K562 (cell line): ENCODE data around the gene CLIP4. TPM values are rescaled to one million over a fixed set of nuclear protein-coding genes. Genes with fewer than 3 reads are reported as not detected.

ENCODE experiments used
- ATAC-seq: fragments of 200-7000 bp; cut with Tn5 transposase; 3 replicates; pipeline ENCODE4 v1.9.1; 2020; ENCODE audit warnings: moderate library complexity
- BruUV-seq: library from RNA; stranded (reverse); fragments of 400-500 nt; replicated peaks from 2 replicates; lab custom pipeline; 2021; lab: Mats Ljungman, UMichigan
- CTCF ChIA-PET: fragments of 300-600 bp; formaldehyde crosslinking; extraction: SDS; loops from one replicate; lab custom pipeline; 2021; ENCODE audit warnings: low intra/inter-chr PET ratio; lab: Yijun Ruan, JAX
- POLR2A ChIA-PET: fragments of 300-600, 350-650 bp; sonication (Branson Sonifier 250); formaldehyde crosslinking; extraction: SDS; loops from one replicate; lab custom pipeline; 2021; ENCODE audit warnings: antibody characterized with exemption, inconsistent platforms; lab: Yijun Ruan, JAX
- DNase-seq, 4 experiments: peaks; one replicate each; pipeline versions ENCODE4 v3.0.0 to v3.0.0-alpha.2; 2011 to 2018; ENCODE audit warnings: low spot score in 3 of 4, mixed read lengths in 3 of 4; ENCODE audit errors: extremely low read depth in 1 of 4
- FAIRE-seq: peaks from 2 replicates; lab custom pipeline; 2011; peaks lifted over from hg19 to GRCh38; lab: Jason Lieb, UNC
- H2AFZ ChIP-seq: 2 replicates; pipeline ENCODE4 v1.6.0; 2011; ENCODE audit warnings: low read depth, low read length, control low read depth, inconsistent platforms
- H3K27ac ChIP-seq: fragments of 200-600 bp; 3 replicates; pipeline ENCODE4 v1.8.0; 2011; ENCODE audit warnings: low read depth, mild to moderate bottlenecking, control low read depth, inconsistent platforms, low read length, moderate library complexity, mixed read lengths; ENCODE audit errors: extremely low read depth
- H3K27me3 ChIP-seq, 2 experiments: fragments of 300-600 bp in 1 of 2; 2 replicates in 1 of 2; 3 replicates in 1 of 2; pipeline versions ENCODE4 v1.6.0 to v1.8.0; 2011; ENCODE audit warnings: inconsistent platforms in 2 of 2, low read length in 2 of 2, mild to moderate bottlenecking in 1 of 2, mixed read lengths in 1 of 2, moderate library complexity in 1 of 2; ENCODE audit not compliant: control insufficient read depth in 2 of 2, insufficient read depth in 2 of 2
- H3K36me3 ChIP-seq: fragments of 300-600 bp; 3 replicates; pipeline ENCODE4 v1.8.0; 2011; ENCODE audit warnings: mild to moderate bottlenecking, low read length, inconsistent platforms; ENCODE audit not compliant: control insufficient read depth, insufficient read depth
- H3K4me1 ChIP-seq, 2 experiments: fragments of 200-600 bp in 1 of 2; replicated peaks in 1 of 2; 2 replicates in 1 of 2; 3 replicates in 1 of 2; pipeline versions ENCODE4 v1.5.1 to v1.8.0; 2011; ENCODE audit warnings: inconsistent platforms in 2 of 2, low read length in 2 of 2, mild to moderate bottlenecking in 1 of 2, mixed read lengths in 1 of 2, moderate library complexity in 1 of 2; ENCODE audit not compliant: control insufficient read depth in 2 of 2, insufficient read depth in 2 of 2
- H3K4me2 ChIP-seq: 2 replicates; pipeline ENCODE4 v1.6.1; 2011; ENCODE audit warnings: low read length, control low read depth, inconsistent platforms, mixed read lengths; ENCODE audit not compliant: insufficient read depth
- H3K4me3 ChIP-seq: fragments of 200-600 bp; sonication (generic), shearing (Covaris generic); 2 replicates; pipeline ENCODE4 v1.5.1; 2016; ENCODE audit warnings: control low read depth, inconsistent platforms
- H3K79me2 ChIP-seq: fragments of 200-600 bp; 3 replicates; pipeline ENCODE4 v1.8.0; 2011; ENCODE audit warnings: low read length, inconsistent platforms; ENCODE audit not compliant: control insufficient read depth, insufficient read depth
- H3K9ac ChIP-seq, 2 experiments: 2 replicates each; pipeline versions ENCODE4 v1.6.0 to v1.6.1; 2011; ENCODE audit warnings: low read depth in 2 of 2, low read length in 2 of 2, control low read depth in 1 of 2, inconsistent platforms in 1 of 2, mild to moderate bottlenecking in 1 of 2, mixed read lengths in 1 of 2; ENCODE audit not compliant: insufficient read depth in 1 of 2
- H3K9me1 ChIP-seq: one replicate; pipeline ENCODE4 v1.6.0; 2011; ENCODE audit warnings: inconsistent platforms, mild to moderate bottlenecking, low read length, moderate library complexity; ENCODE audit not compliant: control insufficient read depth, insufficient read depth
- H3K9me3 ChIP-seq: replicated peaks from 2 replicates; pipeline ENCODE4 v1.5.1; 2011; ENCODE audit warnings: low read depth, low read length, inconsistent platforms; ENCODE audit not compliant: control insufficient read depth, insufficient read depth
- H4K20me1 ChIP-seq: replicated peaks from 2 replicates; pipeline ENCODE4 v1.6.1; 2011; ENCODE audit warnings: low read length, inconsistent platforms, mixed read lengths; ENCODE audit not compliant: control insufficient read depth, insufficient read depth
- BRF1 ChIP-seq: IDR thresholded peaks from 3 replicates; pipeline ENCODE4 v1.6.1; 2011; ENCODE audit warnings: borderline replicate concordance, mild to moderate bottlenecking; ENCODE audit not compliant: insufficient read length; ENCODE audit errors: extremely low read depth
- ERF ChIP-seq: fragments of 450-650 bp; formaldehyde crosslinking; IDR thresholded peaks from 2 replicates; pipeline ENCODE4 v1.4.0; 2020; ENCODE audit warnings: mild to moderate bottlenecking, mixed read lengths
- HNRNPLL ChIP-seq: fragments of 200-400 bp; formaldehyde crosslinking; IDR thresholded peaks from 2 replicates; pipeline ENCODE4 v1.6.1; 2017; ENCODE audit warnings: low read length, low read depth, mild to moderate bottlenecking; ENCODE audit not compliant: poor library complexity, severe bottlenecking
- POLR2H ChIP-seq: IDR thresholded peaks from 2 replicates; pipeline ENCODE4 v1.6.1; 2016; ENCODE audit warnings: missing genetic modification characterization, low read depth, mild to moderate bottlenecking, control low read depth, missing compliant biosample characterization, moderate library complexity
- SIN3B ChIP-seq: fragments of 450-650 bp; IDR thresholded peaks from 2 replicates; pipeline ENCODE4 v1.6.1; 2017; ENCODE audit warnings: low read depth, mild to moderate bottlenecking, moderate library complexity
- ZNF23 ChIP-seq: fragments of 250-450 bp; sonication (Bioruptor Pico); IDR thresholded peaks from 2 replicates; pipeline ENCODE4 v1.4.0; 2020; ENCODE audit warnings: mild to moderate bottlenecking
- ZNF778 ChIP-seq: fragments of 450-650 bp; formaldehyde crosslinking; IDR thresholded peaks from 2 replicates; pipeline ENCODE4 v1.4.0; 2020; ENCODE audit warnings: mild to moderate bottlenecking, moderate library complexity
- WGBS: fragments of 100-300 bp; shearing (Covaris generic); methylation state at CpG from one replicate; pipeline ENCODE4 v1.1.6; 2016; ENCODE audit warnings: low coverage, mixed read lengths; ENCODE audit not compliant: insufficient coverage; ENCODE audit errors: missing lambda C conversion rate; 5-methylcytosine and 5-hydroxymethylcytosine counted together
- in situ Hi-C: fragments of 300-500 bp; cut with MboI; formaldehyde crosslinking; loops from 4 replicates; pipeline ENCODE4 v1.15.0; 2018; ENCODE audit warnings: inconsistent platforms, mixed read lengths
- intact Hi-C: fragments of 100-400 bp; cut with micrococcal nuclease; formaldehyde crosslinking; loops from 2 replicates; pipeline ENCODE4 v1.14.2; 2022
- polyA plus RNA-seq, 8 experiments: library from polyadenylated mRNA; depleted of rRNA in 4 of 8; stranded (reverse) in 5 of 8; unstranded in 3 of 8; fragments of >200 nt; fragmentation: Nextera tagmentation in 2 of 8; fragmentation: Illumina TruSeq in 1 of 8; extraction: Ambion mirVana in 2 of 8; extraction: Trizol in 1 of 8; gene quantifications; 2 replicates each; pipeline versions ENCODE4 v1.2.1 to v1.2.3, GENCODE V29; 2011 to 2014; ENCODE audit warnings: inconsistent platforms in 1 of 8, missing spikeins in 1 of 8
- total RNA-seq, 7 experiments: library from RNA; depleted of rRNA in 6 of 7; stranded (reverse); fragments of >200 nt in 6 of 7; fragmentation: Illumina TruSeq in 2 of 7; extraction: Trizol in 2 of 7; gene quantifications; 2 replicates each; pipeline versions ENCODE4 v1.2.1 to v1.2.3, GENCODE V29; 2011 to 2021; ENCODE audit warnings: low replicate concordance in 1 of 7
- TF ChIP-seq, protein P1 (sequence below): fragments of 450-650 bp; formaldehyde crosslinking; IDR thresholded peaks from 2 replicates; pipeline ENCODE4 v1.4.0; 2020; ENCODE audit warnings: mild to moderate bottlenecking
- TF ChIP-seq, protein P2 (sequence below): fragments of 450-650 bp; IDR thresholded peaks from 2 replicates; pipeline ENCODE4 v1.6.1; 2017; ENCODE audit warnings: antibody characterized with exemption
- TF ChIP-seq, protein P3 (sequence below): fragments of 450-650 bp; formaldehyde crosslinking; IDR thresholded peaks from 2 replicates; pipeline ENCODE4 v1.4.0; 2022; ENCODE audit warnings: missing genetic modification characterization
- TF ChIP-seq, protein P4 (sequence below): fragments of 450-650 bp; IDR thresholded peaks from 2 replicates; pipeline ENCODE4 v1.6.1; 2016; ENCODE audit warnings: antibody characterized with exemption

CLIP4 gene
- total and polyA plus RNA-seq, 9 of the 15 experiments (the other 6 are each of a cell fraction or from before 2014, with no cell fraction given): 0.03 to 0.38 (median 0.13) TPM; not detected in 5

DNA sequence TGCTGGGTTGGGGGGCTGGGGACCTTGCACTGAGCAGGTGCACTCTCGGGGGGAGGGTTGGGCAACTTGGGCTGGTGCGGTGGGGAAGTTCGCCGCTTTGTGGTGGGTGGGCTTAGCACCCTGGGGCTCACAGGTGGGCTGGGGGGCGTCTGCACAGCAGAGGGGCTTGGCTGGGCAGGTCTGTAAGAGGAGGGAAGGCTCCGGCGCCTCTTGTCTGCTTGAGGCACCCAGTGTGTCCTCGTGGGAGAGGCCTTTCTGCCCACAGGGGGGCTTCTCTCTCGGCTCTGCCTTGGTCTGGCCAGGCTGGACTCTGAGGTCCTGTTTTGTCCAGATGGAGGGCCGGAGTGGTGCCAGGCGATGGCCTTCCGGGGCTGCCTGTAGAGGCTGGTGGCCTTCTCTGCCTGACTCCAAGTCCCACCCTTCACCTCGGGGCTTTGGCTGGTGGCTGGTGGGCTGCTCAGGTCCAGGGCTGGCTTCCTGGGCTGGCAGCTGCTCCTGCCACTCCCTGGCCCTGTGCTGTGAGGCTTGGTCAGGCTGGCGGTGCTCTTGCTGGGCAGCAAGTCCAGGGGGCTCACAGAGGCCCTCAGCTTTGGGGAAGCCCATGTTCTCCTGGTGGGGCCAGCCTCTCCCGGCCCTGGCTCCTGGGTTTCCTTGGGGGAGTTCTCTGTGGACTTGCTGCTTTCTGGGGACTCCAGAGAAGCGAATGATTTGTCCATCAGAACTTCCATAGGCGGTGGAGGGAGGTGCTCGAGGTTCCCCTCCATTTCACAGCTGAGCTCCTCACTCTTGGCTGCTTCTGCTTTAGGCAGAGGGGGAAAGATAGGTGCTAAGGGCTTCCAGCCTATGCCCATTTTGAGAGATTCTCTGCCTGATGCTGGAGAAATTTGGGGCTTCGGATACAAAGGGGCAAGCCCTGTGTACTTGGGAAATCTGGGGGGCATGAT, 43.9 kb upstream of the CLIP4 start:
- Histone ChIP-seq H3K9me3 (no peaks in the 10 kb centered on the region), H4K20me1 (no peaks in the 10 kb centered on the region), H3K4me1 (no peaks in the 10 kb centered on the region), H3K27me3 (peaks cover 6 to 62% of the 10 kb centered on the region in 2 experiments; a peak in 4 of 5 replicates), H3K9me1 (no peaks in the 10 kb centered on the region), H3K36me3 (no peaks in the 10 kb centered on the region), H3K4me2 (no peak overlapping the region), H2AFZ (no peak overlapping the region), H3K4me3 (no peak overlapping the region), H3K79me2 (no peaks in the 10 kb centered on the region), H3K27ac (no peak overlapping the region), H3K9ac (no peak overlapping the region; a peak in 1 of 4 replicates)
- BruUV-seq: no TSS peak
- in situ Hi-C loops: no loop called here
- ChIA-PET POLR2A (interaction anchor here (0.6 to 1.0 kb wide), 2 partner anchors 30 to 45 kb away, joined by 3 read pairs; no protein-coding TSS in a partner anchor), CTCF (no interaction called here)
- no peak for ATAC-seq
- intact Hi-C loops: loop anchor here (10.0 kb wide), 1 partner anchor 123 kb away; no protein-coding TSS in a partner anchor
- FAIRE-seq: no peak
- no peak for DNase-seq
- 0% methylated on average over 15 of the region's 19 CpGs for whole genome bisulfite sequencing
- TF ChIP-seq, protein P1, sequence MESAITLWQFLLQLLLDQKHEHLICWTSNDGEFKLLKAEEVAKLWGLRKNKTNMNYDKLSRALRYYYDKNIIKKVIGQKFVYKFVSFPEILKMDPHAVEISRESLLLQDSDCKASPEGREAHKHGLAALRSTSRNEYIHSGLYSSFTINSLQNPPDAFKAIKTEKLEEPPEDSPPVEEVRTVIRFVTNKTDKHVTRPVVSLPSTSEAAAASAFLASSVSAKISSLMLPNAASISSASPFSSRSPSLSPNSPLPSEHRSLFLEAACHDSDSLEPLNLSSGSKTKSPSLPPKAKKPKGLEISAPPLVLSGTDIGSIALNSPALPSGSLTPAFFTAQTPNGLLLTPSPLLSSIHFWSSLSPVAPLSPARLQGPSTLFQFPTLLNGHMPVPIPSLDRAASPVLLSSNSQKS: no peak
- TF ChIP-seq, protein P2, sequence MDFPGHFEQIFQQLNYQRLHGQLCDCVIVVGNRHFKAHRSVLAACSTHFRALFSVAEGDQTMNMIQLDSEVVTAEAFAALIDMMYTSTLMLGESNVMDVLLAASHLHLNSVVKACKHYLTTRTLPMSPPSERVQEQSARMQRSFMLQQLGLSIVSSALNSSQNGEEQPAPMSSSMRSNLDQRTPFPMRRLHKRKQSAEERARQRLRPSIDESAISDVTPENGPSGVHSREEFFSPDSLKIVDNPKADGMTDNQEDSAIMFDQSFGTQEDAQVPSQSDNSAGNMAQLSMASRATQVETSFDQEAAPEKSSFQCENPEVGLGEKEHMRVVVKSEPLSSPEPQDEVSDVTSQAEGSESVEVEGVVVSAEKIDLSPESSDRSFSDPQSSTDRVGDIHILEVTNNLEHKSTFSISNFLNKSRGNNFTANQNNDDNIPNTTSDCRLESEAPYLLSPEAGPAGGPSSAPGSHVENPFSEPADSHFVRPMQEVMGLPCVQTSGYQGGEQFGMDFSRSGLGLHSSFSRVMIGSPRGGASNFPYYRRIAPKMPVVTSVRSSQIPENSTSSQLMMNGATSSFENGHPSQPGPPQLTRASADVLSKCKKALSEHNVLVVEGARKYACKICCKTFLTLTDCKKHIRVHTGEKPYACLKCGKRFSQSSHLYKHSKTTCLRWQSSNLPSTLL: no peak
- TF ChIP-seq, protein P3, sequence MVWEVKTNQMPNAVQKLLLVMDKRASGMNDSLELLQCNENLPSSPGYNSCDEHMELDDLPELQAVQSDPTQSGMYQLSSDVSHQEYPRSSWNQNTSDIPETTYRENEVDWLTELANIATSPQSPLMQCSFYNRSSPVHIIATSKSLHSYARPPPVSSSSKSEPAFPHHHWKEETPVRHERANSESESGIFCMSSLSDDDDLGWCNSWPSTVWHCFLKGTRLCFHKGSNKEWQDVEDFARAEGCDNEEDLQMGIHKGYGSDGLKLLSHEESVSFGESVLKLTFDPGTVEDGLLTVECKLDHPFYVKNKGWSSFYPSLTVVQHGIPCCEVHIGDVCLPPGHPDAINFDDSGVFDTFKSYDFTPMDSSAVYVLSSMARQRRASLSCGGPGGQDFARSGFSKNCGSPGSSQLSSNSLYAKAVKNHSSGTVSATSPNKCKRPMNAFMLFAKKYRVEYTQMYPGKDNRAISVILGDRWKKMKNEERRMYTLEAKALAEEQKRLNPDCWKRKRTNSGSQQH (CRISPR knock-in tag): no peak
- TF ChIP-seq BRF1 (no peak), POLR2H (tag) (no peak), ERF (CRISPR knock-in tag) (no peak), ZNF23 (no peak), HNRNPLL (no peak), ZNF778 (CRISPR knock-in tag) (no peak), SIN3B (no peak)
- TF ChIP-seq, protein P4, sequence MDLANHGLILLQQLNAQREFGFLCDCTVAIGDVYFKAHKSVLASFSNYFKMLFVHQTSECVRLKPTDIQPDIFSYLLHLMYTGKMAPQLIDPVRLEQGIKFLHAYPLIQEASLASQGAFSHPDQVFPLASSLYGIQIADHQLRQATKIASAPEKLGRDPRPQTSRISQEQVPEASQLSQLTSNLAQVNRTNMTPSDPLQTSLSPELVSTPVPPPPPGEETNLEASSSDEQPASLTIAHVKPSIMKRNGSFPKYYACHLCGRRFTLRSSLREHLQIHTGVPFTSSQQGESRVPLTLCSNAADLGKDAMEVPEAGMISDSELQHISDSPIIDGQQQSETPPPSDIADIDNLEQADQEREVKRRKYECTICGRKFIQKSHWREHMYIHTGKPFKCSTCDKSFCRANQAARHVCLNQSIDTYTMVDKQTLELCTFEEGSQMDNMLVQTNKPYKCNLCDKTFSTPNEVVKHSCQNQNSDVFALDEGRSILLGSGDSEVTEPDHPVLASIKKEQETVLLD: no peak
